Glutamatergic neuron (in vitro differentiated cells): ENCODE measurements around the gene MAPK1. TPM values are rescaled to one million over a fixed set of nuclear protein-coding genes. Genes with fewer than 3 reads are reported as not detected.

Source experiments
- DNase-seq: peaks from one replicate; pipeline ENCODE4 v3.0.0; 2022
- H3K27ac Mint-ChIP-seq: one replicate; pipeline ENCODE4 v1.8.0; 2020; ENCODE audit warnings: mild to moderate bottlenecking, mixed read lengths, inconsistent platforms; ENCODE audit not compliant: unreplicated experiment
- H3K27me3 Mint-ChIP-seq: one replicate; pipeline ENCODE4 v1.8.0; 2020; ENCODE audit warnings: mild to moderate bottlenecking, moderate library complexity, mixed read lengths, inconsistent platforms; ENCODE audit not compliant: unreplicated experiment
- H3K36me3 Mint-ChIP-seq: one replicate; pipeline ENCODE4 v1.8.0; 2020; ENCODE audit warnings: mild to moderate bottlenecking, mixed read lengths, inconsistent platforms; ENCODE audit not compliant: unreplicated experiment
- H3K4me1 Mint-ChIP-seq: one replicate; pipeline ENCODE4 v1.8.0; 2020; ENCODE audit warnings: mild to moderate bottlenecking, low read depth, mixed read lengths, inconsistent platforms; ENCODE audit not compliant: unreplicated experiment
- H3K4me3 Mint-ChIP-seq: one replicate; pipeline ENCODE4 v1.8.0; 2020; ENCODE audit warnings: mild to moderate bottlenecking, mixed read lengths, inconsistent platforms; ENCODE audit not compliant: unreplicated experiment
- H3K9me3 Mint-ChIP-seq: one replicate; pipeline ENCODE4 v1.8.0; 2020; ENCODE audit warnings: mild to moderate bottlenecking, moderate library complexity, mixed read lengths, inconsistent platforms; ENCODE audit not compliant: unreplicated experiment
- total RNA-seq: library from RNA; stranded (reverse); fragmentation: NEBNext Ultra II Directional; extraction: Animal tissue kit (Norgen Biotek cat#: 25700); gene quantifications from one replicate; pipeline ENCODE4 v1.2.1, GENCODE V29; 2021; ENCODE audit not compliant: unreplicated experiment
- TF ChIP-seq, protein P1 (sequence below): fragments of 200-600 bp; sonication (generic); IDR thresholded peaks from one replicate; pipeline ENCODE4 v1.5.0; 2021; ENCODE audit not compliant: partially characterized antibody, unreplicated experiment

MAPK1 gene
- total RNA-seq, 1 donor from 2014 or later, result 148 TPM

DNA sequence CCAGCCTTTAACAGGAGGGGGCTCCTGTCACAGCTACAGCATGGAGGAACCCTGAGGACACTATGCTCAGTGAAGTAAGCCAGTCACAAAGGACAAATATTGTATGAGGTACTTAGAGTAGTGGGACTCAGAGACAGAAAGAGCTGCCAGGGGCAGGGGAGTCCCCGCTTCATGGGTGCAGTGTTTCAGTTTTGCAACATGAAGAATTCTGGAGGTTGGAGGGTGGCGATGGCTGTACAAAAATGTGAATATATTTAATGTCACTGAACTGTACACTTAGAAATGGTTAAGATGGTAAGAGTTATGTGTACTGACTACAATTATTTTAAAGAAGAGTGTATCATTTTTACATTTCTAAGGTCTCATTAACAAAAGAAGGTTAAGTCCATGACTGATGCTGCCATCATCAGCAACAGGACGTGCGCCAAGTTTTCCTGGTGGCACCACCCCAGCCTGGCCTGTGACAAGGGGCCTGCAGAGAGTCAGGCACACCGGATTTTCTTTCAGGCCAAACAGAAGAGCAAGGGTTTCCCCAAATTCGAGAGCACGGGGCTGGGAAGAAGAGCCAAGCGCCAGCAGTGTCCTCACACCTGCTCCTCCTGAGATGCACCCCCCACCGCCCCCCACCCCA lies 153.9 kb downstream of the MAPK1 start:
- Mint-ChIP-seq H3K9me3 (peaks cover 3% of the 10 kb centered on the region), H3K4me3 (no peak overlapping the region), H3K27ac (peak overlapping the region; percentile 34), H3K4me1 (peaks cover 27% of the 10 kb centered on the region), H3K36me3 (peaks cover 14% of the 10 kb centered on the region), H3K27me3 (peaks cover 4% of the 10 kb centered on the region)
- TF ChIP-seq, protein P1, sequence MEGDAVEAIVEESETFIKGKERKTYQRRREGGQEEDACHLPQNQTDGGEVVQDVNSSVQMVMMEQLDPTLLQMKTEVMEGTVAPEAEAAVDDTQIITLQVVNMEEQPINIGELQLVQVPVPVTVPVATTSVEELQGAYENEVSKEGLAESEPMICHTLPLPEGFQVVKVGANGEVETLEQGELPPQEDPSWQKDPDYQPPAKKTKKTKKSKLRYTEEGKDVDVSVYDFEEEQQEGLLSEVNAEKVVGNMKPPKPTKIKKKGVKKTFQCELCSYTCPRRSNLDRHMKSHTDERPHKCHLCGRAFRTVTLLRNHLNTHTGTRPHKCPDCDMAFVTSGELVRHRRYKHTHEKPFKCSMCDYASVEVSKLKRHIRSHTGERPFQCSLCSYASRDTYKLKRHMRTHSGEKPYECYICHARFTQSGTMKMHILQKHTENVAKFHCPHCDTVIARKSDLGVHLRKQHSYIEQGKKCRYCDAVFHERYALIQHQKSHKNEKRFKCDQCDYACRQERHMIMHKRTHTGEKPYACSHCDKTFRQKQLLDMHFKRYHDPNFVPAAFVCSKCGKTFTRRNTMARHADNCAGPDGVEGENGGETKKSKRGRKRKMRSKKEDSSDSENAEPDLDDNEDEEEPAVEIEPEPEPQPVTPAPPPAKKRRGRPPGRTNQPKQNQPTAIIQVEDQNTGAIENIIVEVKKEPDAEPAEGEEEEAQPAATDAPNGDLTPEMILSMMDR, result no peak
- DNase-seq, result no peak

DNA sequence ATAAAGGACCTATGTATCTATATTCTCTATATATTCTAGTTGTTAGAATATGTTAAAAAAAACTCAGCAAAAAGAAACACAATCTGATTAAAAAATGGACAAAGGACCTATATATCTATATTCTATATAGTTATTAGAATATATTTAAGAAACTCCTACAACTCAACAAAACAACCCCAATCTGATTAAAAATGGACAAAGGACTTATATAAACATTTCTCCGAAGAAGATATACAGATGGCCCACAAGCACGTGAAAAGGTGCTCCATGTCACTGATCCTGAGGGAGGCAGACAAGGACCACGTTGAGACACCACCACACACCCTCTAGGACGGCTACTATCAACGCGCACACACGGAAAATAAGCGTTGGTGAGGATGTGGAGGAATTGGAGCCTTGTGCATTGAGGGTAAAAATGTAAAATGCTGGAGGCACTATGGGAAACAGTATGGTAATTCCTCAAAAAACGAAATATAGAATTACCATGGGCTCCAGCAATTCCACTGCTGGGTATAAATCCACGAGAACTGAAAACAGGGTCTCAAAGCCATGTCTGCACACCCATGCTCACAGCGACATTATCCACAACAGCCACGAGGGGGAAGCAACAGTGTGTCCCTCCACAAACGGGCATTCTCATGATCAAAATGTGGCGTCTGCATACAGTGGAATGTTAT lies 154.6 kb downstream of the MAPK1 start:
- peaks cover 14% of the 10 kb centered on the region for H3K36me3 Mint-ChIP-seq
- no peak overlapping the region for H3K27ac Mint-ChIP-seq
- peaks cover 4% of the 10 kb centered on the region for H3K27me3 Mint-ChIP-seq
- DNase-seq, result peak; percentile 58
- H3K9me3 Mint-ChIP-seq, result peaks cover 3% of the 10 kb centered on the region
- H3K4me1 Mint-ChIP-seq, result peaks cover 29% of the 10 kb centered on the region
- peak overlapping the region; percentile 9 for H3K4me3 Mint-ChIP-seq
- TF ChIP-seq, protein P1, result peak; percentile 63

DNA sequence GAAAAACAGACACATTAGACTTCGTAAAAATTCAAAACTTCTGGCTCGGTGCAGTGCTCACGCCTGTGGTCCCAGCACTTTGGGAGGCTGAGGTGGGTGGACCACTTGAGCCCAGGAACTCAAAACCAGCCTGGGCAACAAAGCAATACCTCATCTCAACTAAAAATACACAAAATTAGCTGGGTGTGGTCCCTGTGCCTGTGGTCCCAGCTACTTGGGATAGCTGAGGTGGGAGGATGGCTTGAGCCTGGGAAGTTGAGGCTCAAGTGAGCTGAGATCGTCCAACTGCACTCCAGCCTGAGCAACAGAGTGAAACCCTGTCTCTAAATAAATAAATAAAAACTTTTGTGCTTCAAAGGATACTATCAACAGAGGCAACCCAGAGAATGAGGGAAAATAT lies 155.6 kb downstream of the MAPK1 start:
- Mint-ChIP-seq H3K4me1 (peaks cover 30% of the 10 kb centered on the region), H3K4me3 (no peak overlapping the region), H3K9me3 (peaks cover 6% of the 10 kb centered on the region), H3K27me3 (peaks cover 7% of the 10 kb centered on the region), H3K36me3 (peaks cover 11% of the 10 kb centered on the region), H3K27ac (no peak overlapping the region)
- DNase-seq, result no peak
- TF ChIP-seq, protein P1, result no peak

DNA sequence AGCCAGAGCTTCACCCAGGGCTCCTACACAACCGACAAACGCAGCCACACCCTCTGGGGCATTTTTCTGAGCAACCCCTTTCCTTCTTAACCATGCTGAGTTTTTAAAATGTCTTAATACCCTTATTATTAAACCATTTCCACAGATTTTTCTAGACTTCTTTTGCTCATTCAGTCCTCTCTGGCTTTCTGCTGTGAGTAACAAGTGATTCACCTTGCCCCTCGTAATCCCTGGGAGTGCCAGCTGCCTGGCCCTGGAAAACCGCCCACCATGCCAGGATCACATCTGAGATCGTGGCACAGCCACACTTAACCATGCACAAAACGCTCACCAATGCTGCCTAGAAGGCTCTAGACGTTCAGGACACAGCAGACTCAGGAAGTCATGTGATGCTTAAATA lies 157.3 kb downstream of the MAPK1 start:
- TF ChIP-seq, protein P1, result no peak
- Mint-ChIP-seq H3K27me3 (peaks cover 7% of the 10 kb centered on the region), H3K4me3 (no peak overlapping the region), H3K9me3 (peaks cover 6% of the 10 kb centered on the region), H3K27ac (no peak overlapping the region), H3K36me3 (peaks cover 11% of the 10 kb centered on the region), H3K4me1 (peaks cover 26% of the 10 kb centered on the region)
- no peak for DNase-seq

DNA sequence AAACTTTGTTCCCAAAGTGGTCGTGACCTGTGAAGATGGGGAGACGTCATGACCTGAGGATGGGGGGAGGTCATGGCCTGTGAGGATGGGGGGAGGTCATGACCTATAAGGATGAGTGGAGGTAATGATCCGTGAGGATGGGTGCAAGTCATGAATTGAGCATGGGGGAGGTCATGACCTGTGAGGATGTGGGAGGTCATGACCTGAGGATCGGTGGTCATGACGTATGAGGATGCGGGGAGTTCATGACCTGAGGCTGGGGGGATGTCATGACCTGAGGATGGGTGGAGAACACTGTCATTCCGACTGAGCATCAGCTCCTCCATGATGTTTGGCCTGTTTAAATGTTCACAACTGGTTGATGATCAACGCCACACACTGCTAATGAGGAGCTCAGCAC lies 157.8 kb downstream of the MAPK1 start:
- Mint-ChIP-seq H3K27me3 (peaks cover 7% of the 10 kb centered on the region), H3K4me3 (no peak overlapping the region), H3K27ac (no peak overlapping the region), H3K36me3 (peaks cover 11% of the 10 kb centered on the region), H3K9me3 (peaks cover 6% of the 10 kb centered on the region), H3K4me1 (peaks cover 24% of the 10 kb centered on the region)
- no peak for DNase-seq
- TF ChIP-seq, protein P1, result no peak
